Astrocyte of the spinal cord (primary cell): Measurements from ENCODE around the gene SLC39A12.

Source experiments
- DNase-seq: peaks from one replicate; pipeline ENCODE4 v3.0.0; 2011; ENCODE audit warnings: low read depth, low spot score
- H3K4me3 ChIP-seq: 2 replicates; pipeline ENCODE4 v1.5.1; 2011; ENCODE audit warnings: low read depth, mild to moderate bottlenecking, low read length, moderate library complexity
- in situ Hi-C: cut with HindIII; loops from 2 replicates; pipeline ENCODE4 v1.10.0; 2017; ENCODE audit warnings: low sequenced_read_pairs
- TF ChIP-seq, protein P1 (sequence below): IDR thresholded peaks from 2 replicates; pipeline ENCODE4 v1.5.1; 2012; ENCODE audit warnings: low read depth, mild to moderate bottlenecking, low read length, inconsistent platforms

The SLC39A12 gene

DNA sequence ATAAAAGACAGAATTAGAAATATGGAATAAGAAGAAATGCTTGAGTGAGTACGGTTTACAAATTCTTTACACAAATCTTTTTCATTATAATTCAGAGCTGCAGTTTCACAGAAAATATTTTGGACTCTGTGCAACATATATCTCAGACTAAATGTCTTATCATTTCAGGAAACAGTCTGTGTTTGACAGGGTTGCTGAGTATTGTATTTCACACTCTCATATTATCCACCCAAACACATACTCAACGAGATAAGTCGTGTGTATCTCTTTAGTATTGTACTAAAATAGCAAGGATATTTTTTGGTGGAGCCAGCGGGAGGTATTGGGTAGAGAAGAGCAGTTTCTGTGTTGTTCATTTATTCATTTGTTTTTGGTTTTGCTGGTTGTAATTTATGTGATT, 39.0 kb upstream of the SLC39A12 start:
- in situ Hi-C loops = no loop called here
- H3K4me3 ChIP-seq = no peak overlapping the region
- no peak for DNase-seq
- TF ChIP-seq, protein P1, sequence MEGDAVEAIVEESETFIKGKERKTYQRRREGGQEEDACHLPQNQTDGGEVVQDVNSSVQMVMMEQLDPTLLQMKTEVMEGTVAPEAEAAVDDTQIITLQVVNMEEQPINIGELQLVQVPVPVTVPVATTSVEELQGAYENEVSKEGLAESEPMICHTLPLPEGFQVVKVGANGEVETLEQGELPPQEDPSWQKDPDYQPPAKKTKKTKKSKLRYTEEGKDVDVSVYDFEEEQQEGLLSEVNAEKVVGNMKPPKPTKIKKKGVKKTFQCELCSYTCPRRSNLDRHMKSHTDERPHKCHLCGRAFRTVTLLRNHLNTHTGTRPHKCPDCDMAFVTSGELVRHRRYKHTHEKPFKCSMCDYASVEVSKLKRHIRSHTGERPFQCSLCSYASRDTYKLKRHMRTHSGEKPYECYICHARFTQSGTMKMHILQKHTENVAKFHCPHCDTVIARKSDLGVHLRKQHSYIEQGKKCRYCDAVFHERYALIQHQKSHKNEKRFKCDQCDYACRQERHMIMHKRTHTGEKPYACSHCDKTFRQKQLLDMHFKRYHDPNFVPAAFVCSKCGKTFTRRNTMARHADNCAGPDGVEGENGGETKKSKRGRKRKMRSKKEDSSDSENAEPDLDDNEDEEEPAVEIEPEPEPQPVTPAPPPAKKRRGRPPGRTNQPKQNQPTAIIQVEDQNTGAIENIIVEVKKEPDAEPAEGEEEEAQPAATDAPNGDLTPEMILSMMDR = no peak

DNA sequence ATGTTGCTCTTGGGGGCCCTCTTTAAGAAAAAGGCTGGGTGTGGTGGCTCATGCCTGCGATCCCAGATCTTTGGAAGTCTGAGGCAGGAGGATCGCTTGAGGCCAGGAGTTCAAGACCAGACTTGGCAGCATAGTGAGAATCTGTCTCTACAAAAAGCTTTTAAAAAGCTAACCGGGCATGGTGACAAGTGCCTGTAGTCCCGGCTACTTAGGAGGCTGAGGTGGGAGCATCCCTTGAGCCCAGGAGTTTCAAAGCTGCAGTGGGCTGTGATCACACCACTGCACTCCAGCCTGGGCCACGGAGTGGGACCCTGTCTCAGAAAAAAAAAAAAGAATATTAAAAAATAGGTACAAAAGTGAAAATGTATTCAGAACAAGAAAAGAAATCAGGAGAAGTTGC, 38.1 kb upstream of the SLC39A12 start:
- H3K4me3 ChIP-seq = no peak overlapping the region
- in situ Hi-C loops = no loop called here
- no peak for DNase-seq
- TF ChIP-seq, protein P1 = no peak

DNA sequence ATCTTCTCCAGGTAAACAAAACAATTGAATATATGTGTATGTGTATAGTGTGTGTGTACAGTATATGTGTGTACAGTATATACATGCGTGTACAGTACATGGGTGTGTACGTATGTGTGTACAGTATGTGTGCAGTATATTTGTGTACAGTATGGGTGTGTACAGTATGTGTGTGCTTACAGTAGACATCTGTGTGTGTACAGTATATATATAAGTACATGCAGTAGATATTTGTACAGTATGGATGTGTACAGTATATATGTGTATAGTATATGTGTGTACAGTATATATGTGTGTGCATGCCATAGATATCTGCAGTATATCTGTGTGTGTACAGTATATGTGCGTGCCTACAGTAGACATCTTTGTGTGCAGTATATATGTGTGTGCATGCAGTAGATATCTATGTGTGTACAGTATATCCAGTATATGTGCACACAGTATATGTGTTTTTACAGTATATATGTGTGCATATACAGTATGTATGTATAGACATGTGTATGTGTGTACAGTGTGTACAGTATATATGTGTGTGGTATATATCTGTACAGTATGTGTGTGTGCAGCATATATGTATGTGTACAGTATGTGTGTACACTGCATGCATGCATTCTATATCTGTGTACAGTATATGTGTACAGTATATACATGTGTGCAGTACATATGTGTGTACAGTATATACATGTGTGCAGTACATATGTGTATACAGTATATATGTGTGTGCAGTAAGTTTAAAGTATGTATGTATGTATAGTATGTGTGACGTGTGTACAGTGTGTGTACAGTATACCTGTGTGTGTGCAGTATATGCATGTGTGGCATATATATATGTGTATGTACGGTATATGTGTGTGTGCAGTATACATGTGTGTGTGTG, 37.3 kb upstream of the SLC39A12 start:
- TF ChIP-seq, protein P1 = no peak
- in situ Hi-C loops = no loop called here
- H3K4me3 ChIP-seq = no peak overlapping the region
- DNase-seq = no peak

DNA sequence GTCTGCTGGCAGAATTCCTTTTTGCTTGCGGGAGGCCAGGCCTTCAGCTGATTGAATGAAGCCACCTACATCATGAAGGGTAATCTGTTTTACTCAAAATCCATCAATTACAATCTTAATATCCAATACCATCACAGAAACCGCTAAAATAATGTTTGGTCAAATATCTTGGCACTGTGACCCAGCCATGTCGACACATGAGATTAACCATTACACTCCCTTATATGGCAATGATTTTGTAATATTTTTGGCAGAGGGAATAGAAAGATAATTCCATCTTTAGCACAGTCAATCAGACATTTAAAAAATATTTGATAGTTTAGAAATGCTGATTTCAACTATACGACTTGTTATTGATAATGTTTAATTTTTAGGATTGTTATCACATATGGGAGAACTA, 36.5 kb upstream of the SLC39A12 start:
- in situ Hi-C loops = no loop called here
- TF ChIP-seq, protein P1 = no peak
- DNase-seq = no peak
- H3K4me3 ChIP-seq = no peak overlapping the region

DNA sequence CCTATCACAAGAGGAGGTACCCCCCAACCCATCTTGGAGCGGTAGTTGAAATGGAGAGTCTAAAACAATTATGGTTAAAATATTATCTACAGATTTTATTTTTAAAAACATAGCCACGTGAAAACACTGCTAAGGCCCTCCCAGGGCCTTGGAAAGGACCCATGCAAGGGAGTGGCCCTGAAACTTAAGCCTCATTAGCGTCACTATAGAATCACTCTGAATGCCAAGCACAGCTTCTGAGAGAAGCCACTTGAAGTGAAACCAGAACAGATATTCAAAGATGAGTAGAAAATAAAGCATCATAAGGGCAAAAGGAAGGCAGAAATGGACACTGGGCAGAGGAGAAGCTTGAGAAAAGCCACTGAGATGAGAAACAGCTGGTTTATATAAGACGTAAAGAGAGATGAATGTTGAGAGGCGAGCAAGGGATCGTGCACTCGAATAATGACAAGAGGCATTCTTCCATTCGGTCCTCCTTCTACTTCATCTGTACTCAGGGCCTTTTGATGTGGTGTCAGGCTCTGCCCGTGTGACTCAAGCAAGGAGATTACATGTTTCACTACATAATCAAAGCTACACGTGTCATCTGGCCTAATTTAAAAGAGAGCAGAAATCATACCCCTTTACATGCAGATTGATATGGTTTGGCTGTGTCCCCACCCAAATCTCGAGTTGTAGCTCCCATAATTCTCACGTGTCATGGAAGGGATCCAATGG, 33.4 kb upstream of the SLC39A12 start:
- in situ Hi-C loops = no loop called here
- no peak for DNase-seq
- TF ChIP-seq, protein P1 = no peak
- no peak overlapping the region for H3K4me3 ChIP-seq

DNA sequence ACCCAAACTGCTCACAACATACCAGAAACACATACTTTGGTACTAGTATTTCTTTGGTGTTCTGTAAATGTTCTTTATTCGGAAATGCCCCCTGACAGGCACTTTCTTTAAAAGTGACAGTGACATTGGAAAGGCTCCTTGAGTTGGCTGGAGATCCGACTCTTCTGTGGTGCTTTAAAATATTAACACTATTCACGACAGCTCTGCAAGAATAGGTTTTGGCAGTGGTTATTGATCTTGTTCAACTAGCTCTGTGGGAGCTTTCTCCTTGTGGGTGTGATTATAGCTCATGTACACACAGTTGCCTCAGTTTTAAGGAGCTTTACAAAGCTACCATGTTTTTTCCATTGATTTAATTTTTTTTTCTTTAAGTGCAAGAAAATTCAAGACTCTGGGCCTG, 30.3 kb upstream of the SLC39A12 start:
- no peak overlapping the region for H3K4me3 ChIP-seq
- DNase-seq = no peak
- TF ChIP-seq, protein P1 = no peak
- in situ Hi-C loops = no loop called here
